Glomerular endothelial cell (primary cell): ENCODE data around the gene ERMAP. TPM values are rescaled to one million over a fixed set of nuclear protein-coding genes. Genes with fewer than 3 reads are reported as not detected.
"Not testable (repeated sequence)": the region's sequence is repeated elsewhere in the genome, so short reads cannot be mapped to it uniquely, and the experiment has no call there.

Experiments
- DNase-seq: peaks from one replicate; pipeline ENCODE4 v3.0.0-alpha.2; 2011; ENCODE audit warnings: low read depth, low spot score; ENCODE audit errors: extremely low read depth
- total RNA-seq: library from RNA; depleted of rRNA; stranded (reverse); fragments of >200 nt; gene quantifications from 2 replicates; pipeline ENCODE4 v1.2.3, GENCODE V29; 2015

The ERMAP gene
- total RNA-seq, 1 donor from 2014 or later, result 5.1 TPM

DNA sequence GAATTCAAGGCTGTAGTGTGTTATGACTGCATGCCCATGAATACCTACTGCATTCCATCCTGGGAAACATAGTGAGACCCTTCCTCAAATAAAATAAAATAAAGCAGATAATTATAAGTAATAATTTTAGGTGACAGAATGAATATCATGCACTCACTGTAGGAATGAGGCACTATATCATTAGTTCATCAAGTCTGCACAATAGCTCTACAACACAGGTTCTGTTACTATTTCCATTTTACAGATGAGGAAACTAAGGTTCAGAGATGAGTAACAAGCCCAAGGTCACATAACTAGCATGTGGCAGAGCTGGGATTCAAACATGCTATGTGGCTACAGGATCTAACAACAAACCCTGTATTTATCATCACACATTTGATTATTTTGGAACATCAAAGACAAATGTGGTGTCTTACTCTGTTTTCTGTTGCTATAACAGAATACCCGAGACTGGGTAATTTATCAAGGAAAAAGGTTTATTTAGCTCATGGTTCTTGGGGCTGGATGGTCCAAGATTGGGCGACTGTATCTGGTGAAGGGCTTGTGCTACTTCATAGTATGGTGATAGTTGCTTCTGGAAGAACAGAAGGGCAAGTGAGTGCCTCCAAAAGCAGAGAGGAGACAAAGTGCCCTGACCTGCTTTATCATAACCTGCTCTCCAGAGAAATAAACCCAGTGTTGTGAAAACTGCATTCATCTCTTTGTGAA lies 24.7 kb downstream of the ERMAP start:
- no peak for DNase-seq

- no peak for DNase-seq
Measured at GRCh38 chr1:42844592-42845140, 27.7 kb downstream of the ERMAP start.

DNA sequence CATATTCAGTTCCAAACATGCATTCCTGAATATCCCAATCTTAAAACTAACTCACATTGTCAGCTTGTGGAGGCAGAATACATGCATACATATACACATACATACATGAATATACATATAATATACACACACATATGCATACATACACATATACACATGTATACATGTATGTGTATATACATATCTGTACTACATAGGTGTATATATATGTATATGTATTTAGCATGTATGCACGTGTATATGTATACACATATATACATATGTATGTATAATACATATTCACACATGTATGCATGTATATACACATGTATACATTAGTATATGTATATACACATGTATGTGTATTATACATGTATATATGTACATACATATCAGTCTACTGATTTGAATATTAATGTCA lies 28.3 kb downstream of the ERMAP start:
- no peak for DNase-seq

- DNase-seq, result no peak
Measured at GRCh38 chr1:42845866-42846256, 28.9 kb downstream of the ERMAP start.

GRCh38 chr1:42846257-42847110 lies 29.6 kb downstream of the ERMAP start, which contains the start of gene ZNF691:
Gene ZNF691, plus strand, starts transcription at chr1:42846613. Its CDS starts 3,046 bp downstream, at chr1:42849659.
- DNase-seq, result peak; percentile 93

DNA sequence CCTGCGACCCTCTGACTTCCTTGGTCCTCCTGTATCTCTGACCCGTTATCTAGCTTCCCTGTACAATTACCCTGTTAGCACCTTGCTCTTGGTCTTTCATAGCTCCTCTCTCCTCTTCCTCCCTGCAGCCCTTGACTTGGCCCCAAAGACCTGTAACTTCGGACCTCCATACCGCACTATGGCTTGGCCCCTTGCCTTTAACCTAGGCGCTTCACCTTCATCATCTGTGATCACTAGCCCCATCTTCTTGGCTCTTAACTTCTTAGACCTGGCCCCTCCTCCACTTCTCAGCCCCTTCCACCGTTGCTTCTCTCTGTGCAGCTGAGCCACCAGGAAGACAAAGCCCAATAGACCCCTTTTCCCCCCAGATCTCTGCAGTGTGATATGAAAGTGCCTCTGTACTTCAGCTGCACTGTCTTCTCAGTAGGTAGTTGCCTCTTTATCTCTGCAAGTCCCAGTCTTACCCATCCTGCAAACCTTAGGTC lies 30.2 kb downstream of the ERMAP start:
- DNase-seq, result no peak

DNA sequence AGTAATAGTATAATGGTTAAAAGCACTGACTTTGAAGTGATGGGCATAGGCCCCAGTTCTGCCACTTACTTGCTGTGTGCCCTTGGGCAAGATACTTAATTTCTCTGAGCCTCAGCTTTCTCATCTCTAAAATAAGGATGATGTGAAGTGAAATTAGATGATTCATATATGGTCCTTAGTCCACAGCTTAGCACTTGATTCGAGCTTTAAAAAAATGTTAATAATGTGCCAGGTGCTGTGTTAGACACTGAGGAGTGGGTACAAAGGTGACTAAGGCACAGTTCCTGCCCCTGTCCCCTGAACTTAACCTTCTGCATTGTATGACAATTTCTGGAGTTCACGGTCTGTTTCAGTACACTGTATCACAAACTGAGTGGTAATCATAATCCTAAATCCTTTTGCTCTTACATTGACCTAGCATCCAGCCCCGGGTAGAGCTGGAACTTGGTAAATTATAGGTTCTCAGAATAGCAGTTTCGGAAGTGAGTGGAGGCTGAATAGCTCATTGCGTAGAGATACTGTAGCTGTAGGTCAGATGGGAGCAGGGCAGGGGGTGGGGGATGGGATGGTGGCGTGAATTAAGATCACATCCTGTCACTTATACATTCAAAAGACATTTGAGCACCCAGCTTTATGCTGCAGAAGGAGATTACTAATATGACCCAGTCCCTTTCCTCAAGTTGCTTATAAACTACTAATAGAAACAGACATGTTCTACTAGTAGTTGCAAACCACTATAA lies 31.0 kb downstream of the ERMAP start:
- DNase-seq, result no peak

DNA sequence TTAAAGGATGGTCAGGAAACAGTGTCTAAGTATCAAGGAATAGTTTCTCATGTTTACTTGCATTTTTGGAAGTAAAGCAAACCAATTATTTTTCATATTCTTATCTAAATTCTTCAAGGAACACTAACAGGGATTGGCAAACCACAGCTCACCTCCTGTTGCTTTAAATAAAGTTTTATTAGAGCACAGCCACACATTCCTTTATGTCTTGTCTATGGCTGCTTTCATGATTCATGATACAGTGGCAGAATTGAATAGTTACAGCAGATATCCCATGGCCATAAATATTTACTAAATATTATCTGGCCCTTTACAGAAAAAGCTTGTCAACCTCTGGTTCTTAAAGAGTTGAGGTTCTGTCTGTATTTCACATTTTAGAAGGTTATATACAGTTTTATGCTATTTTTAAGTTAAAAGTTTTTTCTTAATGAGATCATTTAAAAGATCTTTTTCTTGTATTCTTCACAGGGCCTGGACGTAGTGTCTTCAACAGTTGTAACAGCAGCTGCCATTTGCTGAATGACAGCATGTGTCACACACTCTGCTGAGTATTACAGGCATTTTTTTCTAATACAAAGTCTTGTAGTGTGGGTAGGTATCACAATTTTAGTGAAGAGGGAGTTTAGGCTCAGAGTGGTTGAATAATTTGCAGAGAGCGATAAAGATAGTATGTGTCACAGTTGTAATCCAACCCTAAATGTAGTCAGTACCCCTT lies 32.1 kb downstream of the ERMAP start:
- DNase-seq, result no peak

DNA sequence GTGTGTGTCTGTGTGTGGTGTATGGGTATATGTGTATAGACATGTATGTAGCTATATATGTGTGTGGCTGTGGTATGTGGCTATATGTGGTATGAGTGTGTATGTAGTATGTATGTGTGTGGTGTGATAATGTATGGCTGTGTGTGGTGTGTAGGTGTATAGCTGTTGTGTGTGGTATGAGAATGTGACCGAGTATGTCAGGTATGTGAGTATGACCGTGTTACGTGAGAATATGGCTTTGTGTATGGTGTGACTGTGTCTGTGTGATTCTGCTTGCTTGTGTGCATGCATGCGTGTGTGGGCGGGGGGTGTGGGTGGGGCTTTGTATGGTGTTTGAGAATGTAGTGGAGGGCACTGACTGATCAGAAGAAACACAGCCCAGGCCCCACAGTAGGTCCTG lies 33.0 kb downstream of the ERMAP start:
- no peak for DNase-seq

DNA sequence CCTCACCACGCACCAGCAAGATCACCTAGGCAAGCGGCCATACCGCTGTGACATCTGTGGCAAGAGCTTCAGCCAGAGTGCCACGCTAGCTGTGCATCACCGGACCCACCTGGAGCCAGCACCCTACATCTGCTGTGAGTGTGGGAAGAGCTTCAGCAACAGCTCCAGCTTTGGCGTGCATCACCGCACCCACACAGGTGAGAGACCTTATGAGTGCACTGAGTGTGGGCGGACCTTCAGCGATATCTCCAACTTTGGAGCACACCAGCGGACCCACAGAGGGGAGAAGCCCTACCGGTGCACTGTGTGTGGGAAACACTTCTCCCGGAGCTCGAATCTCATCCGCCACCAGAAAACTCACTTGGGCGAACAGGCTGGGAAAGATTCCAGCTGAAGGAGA lies 34.5 kb downstream of the ERMAP start:
- DNase-seq, result no peak

DNA sequence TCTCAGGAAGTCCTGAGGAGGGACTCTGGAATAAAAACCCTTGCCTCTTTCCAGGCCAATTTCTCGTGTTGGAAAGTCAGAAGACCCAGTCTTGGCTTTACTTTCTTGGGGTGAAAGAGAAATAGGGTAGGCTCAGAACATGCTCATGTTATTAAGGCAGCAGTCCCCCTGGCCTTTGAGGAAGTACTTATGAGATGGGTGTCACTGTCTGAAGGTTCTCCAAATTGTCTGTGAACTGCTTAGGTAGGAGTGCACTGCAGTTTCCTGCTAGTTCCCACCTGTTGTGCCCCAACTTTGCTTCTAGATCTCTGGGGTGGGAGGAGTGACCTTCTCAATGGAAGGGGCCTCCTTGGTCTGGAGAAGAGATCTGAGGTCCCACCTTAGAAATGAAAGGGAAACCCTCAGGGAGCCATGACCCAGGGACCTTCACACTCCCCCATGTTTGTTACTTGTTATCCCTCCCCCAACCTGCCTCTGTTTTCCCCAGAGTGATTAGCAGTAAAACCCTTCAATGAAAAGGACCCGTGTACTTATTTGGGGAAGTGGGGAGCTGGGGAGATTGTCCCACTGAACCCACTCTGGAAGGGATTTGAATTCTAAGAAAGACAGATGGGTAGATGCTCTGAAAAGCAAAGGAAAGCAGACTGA lies 35.2 kb downstream of the ERMAP start:
- DNase-seq, result no peak

- no peak for DNase-seq
Measured at GRCh38 chr1:42852608-42852980, 35.7 kb downstream of the ERMAP start.

DNA sequence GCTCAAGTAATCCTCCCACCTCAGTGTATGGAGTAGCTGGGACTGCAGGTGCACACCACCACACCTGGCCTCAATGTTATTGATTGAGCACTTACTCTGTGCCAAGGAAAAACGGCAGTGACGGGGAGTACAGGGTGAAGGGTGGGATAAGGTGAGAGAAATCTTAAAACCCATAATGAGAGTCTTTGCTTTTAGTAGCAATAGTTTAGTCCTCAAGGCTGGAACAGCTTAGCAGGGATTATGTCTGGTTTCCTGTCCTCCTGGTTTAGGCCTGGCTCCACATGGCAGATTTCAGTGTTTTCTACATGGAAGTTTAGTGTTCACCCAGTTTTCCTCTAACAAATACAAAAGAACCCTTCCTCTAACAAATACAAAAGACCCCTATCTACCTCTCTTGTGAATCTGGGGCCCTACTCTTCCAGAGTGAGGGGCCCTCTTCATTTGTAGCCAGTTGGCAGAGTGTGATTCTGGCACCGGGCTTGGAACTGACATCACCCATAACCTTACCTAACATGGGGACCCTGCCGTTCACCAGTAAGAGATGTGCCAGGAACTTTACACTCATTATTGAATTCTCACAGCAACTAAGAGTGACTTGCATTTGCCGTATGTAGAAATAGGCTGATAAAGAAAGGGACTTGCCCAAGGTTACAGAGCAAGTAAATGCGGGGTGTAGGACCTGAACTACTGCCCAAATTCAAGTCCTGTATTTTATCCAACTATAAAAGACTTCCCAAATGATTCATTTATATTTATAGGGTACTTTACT lies 36.4 kb downstream of the ERMAP start:
- DNase-seq, result no peak

- not testable (repeated sequence) for DNase-seq
Measured at GRCh38 chr1:42856554-42856953, 39.6 kb downstream of the ERMAP start.

GRCh38 chr1:42859366-42859765 lies 42.4 kb downstream of the ERMAP start:
- DNase-seq, result not testable (repeated sequence)

DNA sequence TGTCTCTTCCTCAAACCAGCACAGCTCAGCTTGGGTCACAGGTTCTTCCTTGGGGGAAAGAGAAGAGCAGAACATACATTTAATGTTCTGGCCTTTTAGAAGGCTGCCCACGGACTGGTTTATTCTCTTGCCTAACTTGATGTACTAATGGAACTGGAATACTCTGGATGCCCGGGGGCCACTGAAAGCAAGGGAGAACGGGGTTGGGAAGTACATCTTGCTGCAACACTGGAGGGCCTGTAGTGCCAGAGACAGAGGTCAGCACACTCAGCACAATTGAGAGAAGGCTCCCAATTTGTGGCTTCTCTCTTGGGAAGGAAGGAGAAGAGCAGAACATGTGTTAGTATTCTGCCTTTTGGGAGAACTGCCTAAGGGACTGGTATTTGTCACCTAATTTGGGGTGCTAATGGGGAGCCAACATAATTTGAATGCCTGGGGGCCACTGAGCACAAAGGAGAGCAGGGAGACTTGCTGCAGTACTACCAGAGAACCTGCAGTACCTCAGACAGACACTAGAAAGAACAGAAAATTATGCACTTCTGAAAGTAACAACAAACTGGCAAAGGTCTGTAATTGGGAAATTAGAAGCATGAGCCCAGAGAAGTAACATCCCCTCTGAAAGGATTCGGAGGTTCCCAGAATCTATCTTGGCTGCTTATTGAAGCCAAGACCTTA lies 43.6 kb downstream of the ERMAP start:
- no peak for DNase-seq

- no peak for DNase-seq
Measured at GRCh38 chr1:42861014-42861399, 44.1 kb downstream of the ERMAP start.

GRCh38 chr1:42866549-42866948 lies 49.6 kb downstream of the ERMAP start:
- DNase-seq, result no peak

- DNase-seq, result not testable (repeated sequence)
Measured at GRCh38 chr1:42868466-42868865, 51.5 kb downstream of the ERMAP start.
